ENCODE results near the gene DNMT3A.

Gene DNMT3A

GRCh38 chr2:25245141-25245540, 96.6 kb downstream of the DNMT3A start:
- no peak overlapping the region for H3K4me3 ChIP-seq (ENCODE audit: low read depth, low read length)

- H3K4me3 ChIP-seq (ENCODE audit: low read depth, low read length): no peak overlapping the region
These were observed 97.7 kb downstream of the DNMT3A start for GRCh38 chr2:25243995-25244394.

GRCh38 chr2:25241452-25241851, 100.3 kb downstream of the DNMT3A start:
- H3K4me3 ChIP-seq (ENCODE audit: low read depth, low read length): no peak overlapping the region

DNA sequence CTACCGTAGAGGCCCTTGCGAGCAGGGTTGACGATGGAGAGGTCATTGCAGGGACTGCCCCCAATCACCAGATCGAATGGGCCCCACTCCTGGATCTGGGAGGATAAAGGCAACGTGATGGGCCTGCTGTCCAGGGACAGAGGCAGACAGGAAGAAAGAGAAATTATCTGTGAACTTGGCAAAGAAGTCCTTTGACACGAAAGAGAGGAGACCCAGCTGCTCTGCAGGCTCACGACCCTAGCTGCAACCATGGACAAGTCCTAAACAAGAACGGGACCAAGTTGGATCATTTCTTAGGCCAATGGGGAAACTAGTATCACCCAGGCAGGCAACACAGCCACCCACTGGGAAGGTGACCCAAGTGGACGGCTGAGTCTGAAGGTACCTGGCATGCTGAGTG, 101.1 kb downstream of the DNMT3A start:
- H3K4me3 ChIP-seq (ENCODE audit: low read depth, low read length): no peak overlapping the region

GRCh38 chr2:25238920-25239319, 102.8 kb downstream of the DNMT3A start:
- no peak overlapping the region for H3K4me3 ChIP-seq (ENCODE audit: low read depth, low read length)

DNA sequence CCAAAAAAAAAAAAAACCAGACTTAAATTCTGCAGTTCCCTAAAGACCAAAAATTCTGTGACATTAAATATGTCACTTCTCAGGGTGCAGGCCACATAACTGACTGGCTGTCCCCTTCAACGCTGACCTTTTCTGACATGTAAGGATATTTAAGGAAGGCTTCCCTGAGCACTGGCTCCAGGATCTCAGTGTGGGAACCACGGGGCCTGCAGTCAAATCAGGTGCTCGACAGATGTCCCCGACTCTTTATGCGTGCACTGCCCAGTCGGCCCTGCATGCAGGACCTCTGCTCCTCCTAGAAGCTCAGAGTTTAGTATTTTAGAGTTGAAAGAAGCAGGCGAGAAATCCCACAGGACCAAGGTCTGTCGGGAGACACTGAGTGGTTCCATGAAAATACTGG, 104.0 kb downstream of the DNMT3A start:
- H3K4me3 ChIP-seq (ENCODE audit: low read depth, low read length): no peak overlapping the region

DNA sequence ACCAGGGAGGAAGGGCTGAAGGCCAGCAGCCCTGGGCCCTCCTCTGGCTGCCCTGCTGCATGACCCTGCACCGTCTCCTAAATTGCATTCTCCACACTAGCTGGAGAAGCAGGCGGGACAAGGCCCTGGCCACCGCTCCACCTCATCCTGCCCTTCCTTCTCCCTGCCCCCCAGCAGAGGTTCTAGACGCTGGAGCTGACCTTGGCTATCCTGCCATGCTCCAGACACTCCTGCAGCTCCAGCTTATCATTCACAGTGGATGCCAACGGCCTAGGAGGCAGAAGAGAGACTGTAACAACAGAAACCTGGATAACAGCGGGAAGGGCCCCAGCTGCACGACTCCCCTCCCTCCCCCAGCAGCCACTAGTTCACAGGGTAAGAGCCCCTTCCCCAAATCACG, 105.0 kb downstream of the DNMT3A start:
- no peak overlapping the region for H3K4me3 ChIP-seq (ENCODE audit: low read depth, low read length)

DNA sequence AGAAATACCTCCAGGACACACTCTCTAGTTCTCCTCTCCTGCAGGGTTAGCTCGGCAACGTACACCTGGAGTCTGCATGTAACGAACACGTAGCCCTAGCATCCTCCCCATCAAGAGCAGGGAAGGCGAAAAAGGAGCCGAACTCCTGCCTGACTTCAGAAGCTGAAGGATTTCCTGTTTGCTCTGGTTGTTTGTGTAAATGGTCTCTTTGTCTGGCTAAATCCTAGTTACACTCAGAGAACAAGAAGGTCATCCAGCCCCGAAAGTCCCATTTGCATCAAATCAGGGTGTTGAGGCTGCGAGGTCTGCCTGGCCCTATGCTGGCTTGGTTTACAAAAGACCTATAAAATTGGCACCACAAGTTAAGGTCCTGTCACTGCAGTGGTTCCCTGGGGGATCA, 107.0 kb downstream of the DNMT3A start:
- H3K4me3 ChIP-seq (ENCODE audit: low read depth, low read length): no peak overlapping the region

- H3K4me3 ChIP-seq (ENCODE audit: low read depth, low read length): no peak overlapping the region
These were observed 107.7 kb downstream of the DNMT3A start for GRCh38 chr2:25233916-25234605.

- no peak overlapping the region for H3K4me3 ChIP-seq (ENCODE audit: low read depth, low read length)
These were observed 109.4 kb downstream of the DNMT3A start for GRCh38 chr2:25232248-25232825.

DNA sequence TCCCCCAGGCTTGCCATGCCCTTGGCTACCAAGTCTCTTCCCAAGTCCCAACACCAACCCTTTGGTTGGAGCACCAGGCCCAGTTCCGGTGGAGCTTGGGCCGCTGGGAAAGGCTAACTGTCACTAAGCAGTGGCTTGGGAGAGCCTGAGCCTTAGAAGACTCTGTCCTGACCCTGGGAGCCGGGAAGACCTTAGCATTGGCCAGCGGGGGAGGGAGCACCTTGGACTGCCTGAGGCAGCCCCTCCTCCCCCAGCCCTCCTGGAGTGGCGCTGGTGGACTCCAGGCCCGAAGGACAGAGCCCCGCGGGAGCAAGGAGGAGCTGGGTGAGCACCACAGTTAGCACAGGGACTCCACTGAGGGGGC, 110.8 kb downstream of the DNMT3A start:
- no peak overlapping the region for H3K4me3 ChIP-seq (ENCODE audit: low read depth, low read length)

GRCh38 chr2:25230198-25230947, 111.4 kb downstream of the DNMT3A start:
- no peak overlapping the region for H3K4me3 ChIP-seq (ENCODE audit: low read depth, low read length)

DNA sequence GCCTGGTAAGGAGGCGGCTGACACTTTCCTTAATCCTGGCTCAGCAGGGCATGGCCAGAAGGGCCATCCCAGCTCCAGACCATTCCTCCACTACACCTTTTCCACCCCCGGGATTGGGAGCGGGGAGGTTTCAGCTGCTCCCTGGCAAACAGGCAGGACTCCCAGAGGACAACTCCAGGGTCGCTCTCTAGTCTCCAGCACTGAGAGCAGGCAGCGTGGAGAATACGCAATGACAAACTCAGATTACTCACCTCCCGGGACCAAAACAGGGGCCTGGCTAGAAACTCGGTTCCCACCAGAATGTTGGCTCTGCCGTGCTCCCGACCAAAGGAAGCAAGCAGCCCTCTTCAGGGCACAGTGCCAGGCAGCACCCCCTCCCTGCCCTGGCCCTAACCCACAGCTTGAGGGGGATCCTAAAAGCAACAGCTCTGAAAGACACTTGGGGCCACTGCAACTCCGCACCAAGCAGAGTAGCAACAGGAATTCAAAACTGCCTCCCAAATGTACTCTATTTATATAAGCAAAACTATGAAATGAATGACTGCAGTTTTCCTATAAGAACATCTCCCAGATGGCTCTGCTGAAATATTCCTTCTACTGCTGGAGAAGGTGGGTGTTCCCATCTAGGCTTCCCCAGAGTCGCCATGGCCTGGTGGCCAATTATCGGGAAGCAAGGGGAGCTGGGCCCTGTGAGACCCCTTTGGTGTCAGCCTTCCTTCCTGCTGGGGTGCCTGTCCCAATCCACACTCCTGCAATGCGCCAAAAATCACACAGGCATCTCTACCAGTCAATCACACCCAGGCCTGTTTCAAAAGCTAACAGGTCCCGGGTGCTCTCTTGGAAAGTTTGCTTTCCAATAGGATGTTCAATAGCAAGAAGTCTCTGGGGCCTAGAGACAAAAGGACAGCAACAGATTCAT, 112.2 kb downstream of the DNMT3A start:
- H3K4me3 ChIP-seq (ENCODE audit: low read depth, low read length): no peak overlapping the region

DNA sequence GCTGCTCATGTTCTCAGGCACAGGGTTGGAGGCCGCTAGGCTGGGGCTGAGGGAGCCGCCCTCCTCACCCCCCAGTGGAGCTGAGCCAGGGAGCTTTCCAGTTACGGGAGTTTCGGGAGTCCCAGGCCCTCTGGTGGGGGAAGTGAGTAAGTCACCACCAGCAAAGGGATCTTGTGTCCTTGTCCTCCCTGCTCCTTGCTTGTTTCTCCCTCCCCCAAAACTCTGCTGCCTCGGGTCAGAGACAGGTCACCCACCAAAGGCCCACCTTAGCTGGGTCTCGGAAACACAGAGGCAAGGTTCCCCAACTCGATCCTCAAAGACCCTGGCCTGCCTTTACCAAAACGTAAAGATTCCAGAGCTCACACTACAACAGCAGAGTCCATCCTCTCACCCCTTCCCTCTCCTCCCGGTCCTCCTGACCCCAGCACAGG, 112.9 kb downstream of the DNMT3A start:
- no peak overlapping the region for H3K4me3 ChIP-seq (ENCODE audit: low read depth, low read length)

DNA sequence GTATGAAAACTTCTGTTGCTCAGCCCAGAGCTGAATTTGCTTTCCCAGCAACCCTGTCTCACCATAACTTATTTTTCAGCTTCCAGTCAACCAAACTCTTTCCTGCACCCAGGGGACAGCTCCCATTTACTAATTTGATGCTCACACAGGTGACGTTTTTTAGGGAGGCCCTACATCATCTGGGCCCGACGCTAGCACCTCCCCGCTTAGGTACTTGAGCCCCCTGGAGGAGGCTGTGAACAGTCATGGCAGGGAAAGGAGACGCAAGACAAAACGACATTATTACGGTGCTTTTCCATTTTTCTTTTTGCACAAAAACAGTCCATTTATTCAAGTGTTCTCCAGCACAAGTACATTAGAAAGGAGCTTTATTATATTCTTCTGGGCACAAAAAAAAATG, 114.1 kb downstream of the DNMT3A start:
- no peak overlapping the region for H3K4me3 ChIP-seq (ENCODE audit: low read depth, low read length)

GRCh38 chr2:25226827-25227226, 114.9 kb downstream of the DNMT3A start:
- H3K4me3 ChIP-seq (ENCODE audit: low read depth, low read length): no peak overlapping the region

GRCh38 chr2:25222477-25223121, 119.1 kb downstream of the DNMT3A start:
- H3K4me3 ChIP-seq (ENCODE audit: low read depth, low read length): no peak overlapping the region

DNA sequence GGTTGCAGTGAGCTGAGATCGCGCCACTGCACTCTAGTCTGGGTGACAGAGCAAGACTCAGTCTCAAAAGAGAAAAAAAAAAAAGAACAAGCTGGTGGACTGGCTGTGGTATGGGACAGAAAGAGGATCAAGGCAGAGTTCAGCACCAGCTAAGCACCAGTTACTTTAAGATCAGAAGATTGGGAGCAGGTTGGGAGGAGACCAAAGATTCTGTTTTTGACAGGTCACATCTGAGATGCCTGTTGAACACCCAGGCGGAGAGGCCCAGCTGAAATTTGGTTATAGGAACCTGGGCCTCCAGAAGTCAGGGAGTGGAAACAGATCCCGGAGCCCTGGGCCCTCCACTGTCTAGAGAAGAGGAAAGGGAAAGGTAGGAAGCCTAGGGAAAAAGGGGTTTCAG, 120.1 kb downstream of the DNMT3A start:
- no peak overlapping the region for H3K4me3 ChIP-seq (ENCODE audit: low read depth, low read length)

DNA sequence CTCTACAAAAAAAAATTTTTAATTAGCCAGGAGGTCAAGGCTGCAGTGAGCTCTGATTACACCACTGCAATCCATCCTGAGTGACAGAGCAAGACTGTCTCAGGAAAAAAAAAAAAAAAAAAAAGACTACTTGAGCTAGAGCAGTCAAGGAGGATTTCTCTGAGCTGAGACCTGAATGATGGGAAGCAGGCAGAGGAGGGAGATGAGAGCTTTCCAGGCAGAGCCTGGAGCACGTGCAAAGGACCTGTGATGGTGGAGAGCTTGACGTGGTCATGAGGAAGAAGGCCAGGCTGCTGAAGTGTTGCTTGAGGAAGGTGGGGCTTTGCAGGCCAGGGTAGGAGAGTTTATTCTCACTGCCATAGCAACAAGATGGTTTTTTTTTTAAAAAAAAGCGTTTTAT, 121.4 kb downstream of the DNMT3A start:
- no peak overlapping the region for H3K4me3 ChIP-seq (ENCODE audit: low read depth, low read length)

- H3K4me3 ChIP-seq (ENCODE audit: low read depth, low read length): no peak overlapping the region
These were observed 122.1 kb downstream of the DNMT3A start for GRCh38 chr2:25219621-25220020.

DNA sequence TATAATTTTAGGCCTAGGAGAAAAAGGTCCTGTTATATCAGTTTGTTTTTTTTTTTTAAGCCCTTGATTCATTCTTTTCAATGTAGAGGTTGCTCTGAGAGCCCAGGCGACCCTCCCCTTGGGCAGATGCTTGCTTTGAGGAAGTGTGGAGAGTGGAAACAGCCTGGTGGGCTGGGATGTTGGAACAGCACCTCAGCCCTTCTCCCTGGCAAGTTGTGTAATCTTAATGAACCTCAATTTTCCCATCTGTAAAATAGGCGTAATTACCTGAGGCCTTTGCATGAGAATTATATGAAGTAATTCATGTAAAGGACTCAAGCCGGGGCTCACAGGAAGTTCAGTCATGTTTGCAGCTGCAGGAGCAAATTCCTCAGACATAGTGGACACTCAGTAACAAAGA, 123.6 kb downstream of the DNMT3A start:
- H3K4me3 ChIP-seq (ENCODE audit: low read depth, low read length): no peak overlapping the region

Measured in iPS-11a (cell line).